HEK293 (cell line): ENCODE results near the gene DMKN.

Source experiments
- AEBP2 ChIP-seq: fragments of 450-650 bp; formaldehyde crosslinking; IDR thresholded peaks from 2 replicates; pipeline ENCODE4 v1.5.1; 2016; ENCODE audit warnings: missing biosample characterization, missing genetic modification characterization, borderline replicate concordance
- KLF7 ChIP-seq: fragments of 450-650 bp; formaldehyde crosslinking; IDR thresholded peaks from 2 replicates; pipeline ENCODE4 v1.5.1; 2016; ENCODE audit warnings: missing biosample characterization, missing genetic modification characterization, borderline replicate concordance
- MZF1 ChIP-seq: fragments of 450-650 bp; formaldehyde crosslinking; IDR thresholded peaks from 2 replicates; pipeline ENCODE4 v1.5.1; 2017; ENCODE audit warnings: missing biosample characterization, missing genetic modification characterization, borderline replicate concordance
- PRDM4 ChIP-seq: fragments of 450-650 bp; formaldehyde crosslinking; IDR thresholded peaks from 2 replicates; pipeline ENCODE4 v1.5.1; 2017; ENCODE audit warnings: missing biosample characterization, missing genetic modification characterization
- RBAK ChIP-seq: fragments of 450-650 bp; formaldehyde crosslinking; IDR thresholded peaks from 2 replicates; pipeline ENCODE4 v1.5.1; 2016; ENCODE audit warnings: missing biosample characterization, missing genetic modification characterization
- ZBTB11 ChIP-seq: fragments of 450-650 bp; formaldehyde crosslinking; conservative IDR thresholded peaks from 2 replicates; pipeline ENCODE4 v1.5.1; 2016; ENCODE audit warnings: low read depth, missing biosample characterization, missing genetic modification characterization
- ZFP37 ChIP-seq: fragments of 450-650 bp; formaldehyde crosslinking; IDR thresholded peaks from 2 replicates; pipeline ENCODE4 v1.5.1; 2016; ENCODE audit warnings: missing biosample characterization, missing genetic modification characterization
- ZNF121 ChIP-seq: fragments of 450-650 bp; formaldehyde crosslinking; IDR thresholded peaks from 2 replicates; pipeline ENCODE4 v1.5.1; 2016; ENCODE audit warnings: missing biosample characterization, missing genetic modification characterization
- ZNF138 ChIP-seq: fragments of 450-650 bp; formaldehyde crosslinking; IDR thresholded peaks from 2 replicates; pipeline ENCODE4 v1.5.1; 2016; ENCODE audit warnings: missing biosample characterization, missing genetic modification characterization, borderline replicate concordance
- ZNF140 ChIP-seq: fragments of 450-650 bp; formaldehyde crosslinking; IDR thresholded peaks from 2 replicates; pipeline ENCODE4 v1.5.1; 2016; ENCODE audit warnings: missing biosample characterization, missing genetic modification characterization
- ZNF18 ChIP-seq: fragments of 450-650 bp; formaldehyde crosslinking; IDR thresholded peaks from 2 replicates; pipeline ENCODE4 v1.5.1; 2016; ENCODE audit warnings: missing biosample characterization, missing genetic modification characterization
- ZNF19 ChIP-seq: fragments of 450-650 bp; formaldehyde crosslinking; IDR thresholded peaks from 2 replicates; pipeline ENCODE4; 2016; ENCODE audit warnings: missing biosample characterization, missing genetic modification characterization, low read depth
- ZNF202 ChIP-seq: fragments of 450-650 bp; formaldehyde crosslinking; IDR thresholded peaks from 2 replicates; pipeline ENCODE4 v1.5.1; 2016; ENCODE audit warnings: missing biosample characterization, missing genetic modification characterization, borderline replicate concordance
- ZNF223 ChIP-seq: fragments of 450-650 bp; formaldehyde crosslinking; IDR thresholded peaks from 2 replicates; pipeline ENCODE4 v1.5.1; 2016; ENCODE audit warnings: missing biosample characterization, missing genetic modification characterization
- ZNF24 ChIP-seq: fragments of 450-650 bp; formaldehyde crosslinking; IDR thresholded peaks from 2 replicates; pipeline ENCODE4 v1.5.1; 2016; ENCODE audit warnings: missing biosample characterization, missing genetic modification characterization
- ZNF266 ChIP-seq: fragments of 450-650 bp; formaldehyde crosslinking; IDR thresholded peaks from 2 replicates; pipeline ENCODE4 v1.5.1; 2016; ENCODE audit warnings: missing biosample characterization, missing genetic modification characterization, low read depth
- ZNF292 ChIP-seq: fragments of 450-650 bp; formaldehyde crosslinking; IDR thresholded peaks from 2 replicates; pipeline ENCODE4 v1.5.1; 2016; ENCODE audit warnings: low read depth, missing biosample characterization, missing genetic modification characterization, borderline replicate concordance
- ZNF404 ChIP-seq: fragments of 450-650 bp; formaldehyde crosslinking; IDR thresholded peaks from 2 replicates; pipeline ENCODE4 v1.5.1; 2017; ENCODE audit warnings: missing biosample characterization, missing genetic modification characterization
- ZNF426 ChIP-seq: fragments of 450-650 bp; formaldehyde crosslinking; IDR thresholded peaks from 2 replicates; pipeline ENCODE4 v1.5.1; 2017; ENCODE audit warnings: missing biosample characterization, missing genetic modification characterization, mild to moderate bottlenecking, inconsistent platforms, moderate library complexity
- ZNF501 ChIP-seq: fragments of 450-650 bp; formaldehyde crosslinking; IDR thresholded peaks from 2 replicates; pipeline ENCODE4 v1.5.1; 2016; ENCODE audit warnings: missing biosample characterization, missing genetic modification characterization
- ZNF514 ChIP-seq: fragments of 450-650 bp; formaldehyde crosslinking; IDR thresholded peaks from 2 replicates; pipeline ENCODE4 v1.5.1; 2016; ENCODE audit warnings: missing biosample characterization, missing genetic modification characterization
- ZNF555 ChIP-seq: fragments of 450-650 bp; formaldehyde crosslinking; conservative IDR thresholded peaks from 2 replicates; pipeline ENCODE4 v1.5.1; 2017; ENCODE audit warnings: missing biosample characterization, mild to moderate bottlenecking, missing genetic modification characterization, inconsistent platforms
- ZNF560 ChIP-seq: fragments of 450-650 bp; formaldehyde crosslinking; IDR thresholded peaks from 2 replicates; pipeline ENCODE4 v1.5.1; 2017; ENCODE audit warnings: missing biosample characterization, missing genetic modification characterization, borderline replicate concordance
- ZNF580 ChIP-seq: fragments of 450-650 bp; formaldehyde crosslinking; IDR thresholded peaks from 2 replicates; pipeline ENCODE4 v1.5.1; 2016; ENCODE audit warnings: missing biosample characterization, missing genetic modification characterization
- ZNF639 ChIP-seq: fragments of 450-650 bp; formaldehyde crosslinking; IDR thresholded peaks from 2 replicates; pipeline ENCODE4 v1.5.1; 2016; ENCODE audit warnings: missing biosample characterization, missing genetic modification characterization
- ZNF791 ChIP-seq: fragments of 450-650 bp; formaldehyde crosslinking; IDR thresholded peaks from 2 replicates; pipeline ENCODE4 v1.5.1; 2016; ENCODE audit warnings: missing biosample characterization, missing genetic modification characterization
- ZSCAN4 ChIP-seq: fragments of 450-650 bp; formaldehyde crosslinking; IDR thresholded peaks from 2 replicates; pipeline ENCODE4 v1.5.1; 2017; ENCODE audit warnings: missing biosample characterization, missing genetic modification characterization
- ZXDB ChIP-seq: fragments of 450-650 bp; formaldehyde crosslinking; IDR thresholded peaks from 2 replicates; pipeline ENCODE4 v1.5.1; 2016; ENCODE audit warnings: missing biosample characterization, missing genetic modification characterization

The DMKN gene

GRCh38 chr19:35461788-35462187, 51.7 kb downstream of the DMKN start (continued):
- TF ChIP-seq ZNF18 (tag by site-specific recombination): 0 out of 2 replicates have a peak, but pooled peaks have one; percentile 38
- TF ChIP-seq AEBP2 (tag by site-specific recombination): peak; percentile 88; the same call in 1 of the 2 replicates
- peak; percentile 21; the same call in 1 of the 2 replicates for TF ChIP-seq ZNF19
- TF ChIP-seq PRDM4 (tag by site-specific recombination): peak; percentile 41; the same call in 1 of the 2 replicates
- peak; percentile 92 for TF ChIP-seq ZXDB
- peak; percentile 93 for TF ChIP-seq ZNF266 (tag by site-specific recombination)
- peak; percentile 97 for TF ChIP-seq ZNF202 (tag by site-specific recombination)
- TF ChIP-seq ZNF138: 0 out of 2 replicates have a peak, but pooled peaks have one; percentile 68
- TF ChIP-seq KLF7: peak; percentile 76; the same call in 1 of the 2 replicates
- peak; percentile 89 for TF ChIP-seq ZNF121
- peak; percentile 93 for TF ChIP-seq ZNF140 (tag by site-specific recombination)
- TF ChIP-seq ZNF292 (tag by site-specific recombination): peak; percentile 92
- TF ChIP-seq ZBTB11 (tag by site-specific recombination): peak; percentile 92
- peak; percentile 72; the same call in 1 of the 2 replicates for TF ChIP-seq ZNF791 (tag by site-specific recombination)
- TF ChIP-seq ZNF555: peak; percentile 100
- 0 out of 2 replicates have a peak, but pooled peaks have one; percentile 68 for TF ChIP-seq ZNF223 (tag by site-specific recombination)
- TF ChIP-seq RBAK: peak; percentile 69; the same call in 1 of the 2 replicates
- peak; percentile 77; the same call in 1 of the 2 replicates for TF ChIP-seq ZNF514
- TF ChIP-seq ZNF426 (tag by site-specific recombination): peak; percentile 100
- peak; percentile 78 for TF ChIP-seq ZNF639 (tag by site-specific recombination)
- peak; percentile 76; the same call in 1 of the 2 replicates for TF ChIP-seq MZF1 (tag by site-specific recombination)
- 0 out of 2 replicates have a peak, but pooled peaks have one; percentile 76 for TF ChIP-seq ZNF501 (tag by site-specific recombination)
- peak; percentile 92 for TF ChIP-seq ZNF580
- TF ChIP-seq ZSCAN4: 0 out of 2 replicates have a peak, but pooled peaks have one; percentile 9
- peak; percentile 47; the same call in 1 of the 2 replicates for TF ChIP-seq ZNF24 (tag by site-specific recombination)
- peak; percentile 87 for TF ChIP-seq ZNF404 (tag by site-specific recombination)
- peak; percentile 97 for TF ChIP-seq ZNF560 (tag by site-specific recombination)
- TF ChIP-seq ZFP37 (tag by site-specific recombination): peak; percentile 94
